ENCODE data around the gene GPR141.

GPR141 gene

GRCh38 chr7:37759526-37759925, 76.0 kb downstream of the GPR141 start:
- Histone ChIP-seq H3K27ac (ENCODE audit: low read length) (no peak overlapping the region), H3K4me2 (ENCODE audit: low read length) (no peak overlapping the region), H2AFZ (ENCODE audit: low read depth, low read length) (no peak overlapping the region), H3K9ac (ENCODE audit: low read length) (no peak overlapping the region), H4K20me1 (ENCODE audit: insufficient read depth, low read length) (no peaks in the 10 kb centered on the region), H3K79me2 (ENCODE audit: low read length) (no peaks in the 10 kb centered on the region), H3K27me3 (ENCODE audit: low read depth, low read length) (no peaks in the 10 kb centered on the region), H3K4me3 (ENCODE audit: low read length) (no peak overlapping the region), H3K4me1 (ENCODE audit: low read length) (no peaks in the 10 kb centered on the region), H3K9me3 (ENCODE audit: insufficient read depth, low read length) (no peaks in the 10 kb centered on the region), H3K36me3 (replicated peaks; ENCODE audit: low read depth, low read length) (no peaks in the 10 kb centered on the region)
- TF ChIP-seq CTCF (IDR thresholded peaks at IDR 0.05; ENCODE audit: low read depth, low read length): no peak
- TF ChIP-seq EZH2phosphoT487 (IDR thresholded peaks at IDR 0.05; ENCODE audit: low read depth): no peak

DNA sequence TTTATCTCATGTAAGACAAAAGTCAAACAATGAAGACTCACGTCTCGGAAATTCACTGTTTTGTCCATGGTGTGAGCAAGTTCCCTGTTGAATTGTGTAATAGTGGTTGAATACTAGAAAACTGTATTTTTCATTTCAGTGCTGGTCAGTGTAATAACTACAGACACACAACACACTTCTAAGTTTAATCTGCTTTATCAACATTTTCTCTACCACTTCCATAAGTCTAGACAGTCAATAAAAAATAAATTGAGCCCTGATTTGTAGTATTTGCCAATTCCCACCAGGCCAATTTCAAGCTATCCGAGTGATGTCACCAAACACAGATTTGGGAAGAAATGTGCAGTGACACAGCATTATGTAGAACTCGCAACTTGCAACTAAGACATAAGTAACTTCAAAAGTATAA, 81.9 kb downstream of the GPR141 start:
- no peaks in the 10 kb centered on the region for H3K9me3 ChIP-seq (ENCODE audit: insufficient read depth, low read length)
- H3K4me3 ChIP-seq (ENCODE audit: low read length): peak overlapping the region; percentile 45
- TF ChIP-seq EZH2phosphoT487 (IDR thresholded peaks at IDR 0.05; ENCODE audit: low read depth) (no peak), CTCF (IDR thresholded peaks at IDR 0.05; ENCODE audit: low read depth, low read length) (no peak)
- no peaks in the 10 kb centered on the region for H3K36me3 ChIP-seq (replicated peaks; ENCODE audit: low read depth, low read length)
- H3K27me3 ChIP-seq (ENCODE audit: low read depth, low read length): no peaks in the 10 kb centered on the region
- no peaks in the 10 kb centered on the region for H3K79me2 ChIP-seq (ENCODE audit: low read length)
- peak overlapping the region; percentile 76 for H3K4me2 ChIP-seq (ENCODE audit: low read length)
- H3K4me1 ChIP-seq (ENCODE audit: low read length): peaks cover 23% of the 10 kb centered on the region
- no peaks in the 10 kb centered on the region for H4K20me1 ChIP-seq (ENCODE audit: insufficient read depth, low read length)
- peak overlapping the region; percentile 56; the same call in 1 of the 2 replicates for H3K9ac ChIP-seq (ENCODE audit: low read length)
- H3K27ac ChIP-seq (ENCODE audit: low read length): peak overlapping the region; percentile 84
- peak overlapping the region; percentile 88; the same call in 1 of the 2 replicates for H2AFZ ChIP-seq (ENCODE audit: low read depth, low read length)

DNA sequence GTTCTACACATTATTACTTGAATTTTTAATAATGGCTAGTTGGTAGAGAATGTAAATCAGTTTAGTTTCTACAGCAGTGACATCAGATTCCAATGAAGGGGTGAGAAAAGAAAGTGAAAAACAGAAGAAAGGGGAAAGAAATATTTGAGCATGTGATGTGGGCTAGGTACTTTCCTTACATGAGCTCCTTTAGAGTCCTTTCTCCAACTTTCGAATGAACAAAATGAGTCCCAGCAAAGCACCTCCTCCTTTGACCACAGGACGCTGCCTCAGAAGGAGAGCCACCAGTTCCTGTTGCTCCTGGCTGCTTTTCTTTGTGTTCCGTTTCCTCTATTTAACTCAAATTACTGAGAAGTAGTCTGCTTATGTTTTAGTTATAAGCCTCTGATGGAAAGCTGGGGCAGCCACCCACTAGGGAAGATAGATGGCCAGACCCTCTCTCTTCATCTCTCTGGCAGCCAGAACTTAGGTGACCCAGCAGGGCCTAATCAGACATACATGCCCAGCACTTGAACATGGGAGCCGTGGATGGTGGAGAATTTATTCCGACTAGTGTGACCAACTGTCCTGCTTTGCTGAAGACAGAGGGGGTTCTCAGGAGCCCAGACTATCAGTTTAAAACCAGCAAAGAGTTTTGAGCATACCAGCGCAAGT, 82.4 kb downstream of the GPR141 start:
- H3K4me1 ChIP-seq (ENCODE audit: low read length): peaks cover 23% of the 10 kb centered on the region
- H3K4me3 ChIP-seq (ENCODE audit: low read length): peak overlapping the region; percentile 45
- H3K4me2 ChIP-seq (ENCODE audit: low read length): peak overlapping the region; percentile 76
- H3K79me2 ChIP-seq (ENCODE audit: low read length): no peaks in the 10 kb centered on the region
- H3K27ac ChIP-seq (ENCODE audit: low read length): peak overlapping the region; percentile 84
- H2AFZ ChIP-seq (ENCODE audit: low read depth, low read length): peak overlapping the region; percentile 88
- H3K27me3 ChIP-seq (ENCODE audit: low read depth, low read length): no peaks in the 10 kb centered on the region
- peak overlapping the region; percentile 56; the same call in 1 of the 2 replicates for H3K9ac ChIP-seq (ENCODE audit: low read length)
- TF ChIP-seq CTCF (IDR thresholded peaks at IDR 0.05; ENCODE audit: low read depth, low read length) (no peak), EZH2phosphoT487 (IDR thresholded peaks at IDR 0.05; ENCODE audit: low read depth) (no peak)
- H4K20me1 ChIP-seq (ENCODE audit: insufficient read depth, low read length): no peaks in the 10 kb centered on the region
- H3K36me3 ChIP-seq (replicated peaks; ENCODE audit: low read depth, low read length): no peaks in the 10 kb centered on the region
- no peaks in the 10 kb centered on the region for H3K9me3 ChIP-seq (ENCODE audit: insufficient read depth, low read length)

GRCh38 chr7:37768611-37769010, 85.0 kb downstream of the GPR141 start:
- Histone ChIP-seq H3K36me3 (replicated peaks; ENCODE audit: low read depth, low read length) (no peaks in the 10 kb centered on the region), H3K9me3 (ENCODE audit: insufficient read depth, low read length) (no peaks in the 10 kb centered on the region), H4K20me1 (ENCODE audit: insufficient read depth, low read length) (no peaks in the 10 kb centered on the region), H3K4me1 (ENCODE audit: low read length) (peaks cover 23% of the 10 kb centered on the region), H3K9ac (ENCODE audit: low read length) (no peak overlapping the region), H3K79me2 (ENCODE audit: low read length) (no peaks in the 10 kb centered on the region), H3K27me3 (ENCODE audit: low read depth, low read length) (no peaks in the 10 kb centered on the region), H3K4me3 (ENCODE audit: low read length) (no peak overlapping the region), H2AFZ (ENCODE audit: low read depth, low read length) (no peak overlapping the region), H3K27ac (ENCODE audit: low read length) (no peak overlapping the region), H3K4me2 (ENCODE audit: low read length) (no peak overlapping the region)
- no peak for TF ChIP-seq EZH2phosphoT487 (IDR thresholded peaks at IDR 0.05; ENCODE audit: low read depth)
- TF ChIP-seq CTCF (IDR thresholded peaks at IDR 0.05; ENCODE audit: low read depth, low read length): no peak
